Epidermal melanocyte (primary cell): Measurements from ENCODE around the gene UBA1.

Experiments
- DNase-seq: peaks from one replicate; pipeline ENCODE4 v3.0.0; 2011; ENCODE audit warnings: low spot score; ENCODE audit not compliant: insufficient read length

UBA1 gene

DNA sequence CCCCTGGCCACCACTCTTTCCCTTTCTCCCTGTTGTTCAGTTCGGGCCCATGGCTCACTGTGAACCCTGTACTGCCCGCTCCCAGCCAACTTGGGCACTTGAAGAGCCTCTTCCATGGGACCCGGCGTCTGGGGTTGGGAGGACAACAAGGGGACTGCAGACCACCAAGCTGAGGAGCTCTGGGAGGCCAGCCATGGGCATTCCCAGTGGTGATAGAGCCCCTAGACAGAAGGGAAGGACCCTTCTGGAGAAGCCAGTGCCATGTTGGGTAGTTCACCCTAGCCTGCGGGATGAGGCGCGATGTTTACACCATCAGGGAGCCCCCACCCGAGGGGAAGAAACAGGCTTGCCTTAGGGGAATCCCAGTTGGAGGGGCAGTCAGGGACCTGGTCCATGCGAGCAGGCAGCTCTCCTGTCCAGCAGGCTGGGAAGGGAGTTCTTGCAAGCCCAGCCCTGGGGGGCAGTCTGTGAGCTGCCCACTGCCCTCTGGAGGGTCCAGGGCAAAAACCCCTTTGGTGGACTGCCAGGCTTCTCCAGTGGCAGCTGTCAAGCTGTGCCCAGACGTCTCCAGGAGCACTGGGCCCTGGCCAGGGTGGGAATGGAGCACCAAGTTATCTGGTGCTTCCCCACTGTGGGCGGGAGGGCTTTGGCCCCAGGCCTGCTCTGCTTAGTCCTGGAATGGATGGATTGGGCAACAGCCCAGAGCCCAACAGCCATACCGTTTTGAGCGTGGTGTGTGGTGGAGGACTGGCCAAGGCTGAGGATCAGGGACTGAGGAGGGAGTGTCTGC, 23.7 kb upstream of the UBA1 start:
- DNase-seq, result no peak

DNA sequence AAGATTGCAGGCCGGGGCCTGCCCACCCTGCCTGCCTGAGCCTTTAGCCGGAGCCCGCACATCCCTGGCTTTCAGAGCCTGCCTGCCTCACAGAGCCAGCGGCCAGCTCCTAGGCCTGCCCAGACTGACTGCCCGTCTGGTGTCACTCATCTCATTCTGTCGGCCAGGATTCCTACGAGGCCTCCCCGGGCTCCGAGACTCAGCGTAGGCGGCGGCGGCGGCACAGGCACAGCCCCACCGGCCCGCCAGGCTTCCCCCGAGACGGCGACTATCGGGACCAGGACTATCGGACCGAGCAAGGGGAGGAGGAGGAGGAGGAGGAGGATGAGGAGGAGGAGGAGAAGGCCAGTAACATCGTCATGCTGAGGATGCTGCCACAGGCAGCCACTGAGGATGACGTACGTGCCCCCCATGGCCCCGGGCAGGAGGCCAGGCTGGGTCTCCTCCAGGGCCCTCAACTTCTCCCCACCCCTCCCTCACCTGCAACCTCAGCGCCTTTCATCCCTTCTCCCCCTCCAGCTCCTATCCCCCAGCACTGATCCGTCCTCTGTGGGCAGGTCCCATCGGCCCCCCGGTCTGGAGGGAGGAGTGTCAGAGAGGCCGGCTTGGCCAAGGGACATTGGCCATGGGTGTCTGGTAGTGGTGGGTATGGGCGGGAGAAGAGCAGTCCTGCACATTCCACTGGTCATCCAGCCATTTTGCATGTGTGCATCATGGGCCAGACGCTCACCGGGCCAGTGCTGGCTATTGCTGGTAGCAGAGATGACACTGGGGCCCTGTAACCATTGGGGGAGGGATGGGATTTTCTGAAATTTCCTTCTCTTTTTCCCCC, 22.6 kb upstream of the UBA1 start:
- no peak for DNase-seq

DNA sequence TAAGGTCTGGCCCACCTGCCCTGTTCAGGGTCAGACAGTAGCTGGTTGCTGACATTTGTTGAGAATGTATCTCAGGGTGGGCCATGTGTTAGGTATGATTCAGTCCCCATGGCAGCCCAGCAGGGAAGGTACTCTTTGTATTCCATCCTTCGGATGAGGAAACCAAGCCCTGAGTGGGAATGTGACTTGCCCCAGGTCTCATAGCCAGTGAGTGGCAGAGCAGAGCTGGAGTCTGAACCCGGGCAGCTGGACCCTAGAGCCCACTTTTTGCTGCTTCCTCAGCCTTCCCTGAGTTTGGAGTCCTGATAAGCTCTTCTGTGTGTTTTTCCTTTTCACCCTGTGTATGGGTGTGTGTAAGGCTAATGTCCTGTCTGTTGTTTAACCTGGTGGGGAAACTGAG, 21.6 kb upstream of the UBA1 start:
- no peak for DNase-seq

DNA sequence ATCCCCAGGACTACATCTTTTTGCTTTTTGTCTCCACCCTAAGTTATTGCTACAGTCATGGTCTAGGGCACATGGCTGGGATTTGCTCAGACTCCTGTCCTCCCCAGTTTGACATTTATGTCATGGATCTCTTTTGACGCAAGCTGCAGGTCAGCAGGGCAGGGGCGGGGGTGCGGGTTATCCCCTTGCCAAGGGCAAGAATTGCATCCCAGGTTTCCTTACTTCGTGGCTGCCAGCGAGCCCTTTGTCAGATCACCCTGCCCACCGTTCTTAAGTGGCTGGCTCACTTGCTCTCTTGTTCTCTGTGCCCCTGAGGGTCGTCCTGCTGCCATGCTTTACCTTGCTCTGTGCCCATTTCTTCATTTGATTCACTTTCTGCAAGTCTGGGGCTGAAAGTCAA, 21.1 kb upstream of the UBA1 start:
- DNase-seq, result no peak

DNA sequence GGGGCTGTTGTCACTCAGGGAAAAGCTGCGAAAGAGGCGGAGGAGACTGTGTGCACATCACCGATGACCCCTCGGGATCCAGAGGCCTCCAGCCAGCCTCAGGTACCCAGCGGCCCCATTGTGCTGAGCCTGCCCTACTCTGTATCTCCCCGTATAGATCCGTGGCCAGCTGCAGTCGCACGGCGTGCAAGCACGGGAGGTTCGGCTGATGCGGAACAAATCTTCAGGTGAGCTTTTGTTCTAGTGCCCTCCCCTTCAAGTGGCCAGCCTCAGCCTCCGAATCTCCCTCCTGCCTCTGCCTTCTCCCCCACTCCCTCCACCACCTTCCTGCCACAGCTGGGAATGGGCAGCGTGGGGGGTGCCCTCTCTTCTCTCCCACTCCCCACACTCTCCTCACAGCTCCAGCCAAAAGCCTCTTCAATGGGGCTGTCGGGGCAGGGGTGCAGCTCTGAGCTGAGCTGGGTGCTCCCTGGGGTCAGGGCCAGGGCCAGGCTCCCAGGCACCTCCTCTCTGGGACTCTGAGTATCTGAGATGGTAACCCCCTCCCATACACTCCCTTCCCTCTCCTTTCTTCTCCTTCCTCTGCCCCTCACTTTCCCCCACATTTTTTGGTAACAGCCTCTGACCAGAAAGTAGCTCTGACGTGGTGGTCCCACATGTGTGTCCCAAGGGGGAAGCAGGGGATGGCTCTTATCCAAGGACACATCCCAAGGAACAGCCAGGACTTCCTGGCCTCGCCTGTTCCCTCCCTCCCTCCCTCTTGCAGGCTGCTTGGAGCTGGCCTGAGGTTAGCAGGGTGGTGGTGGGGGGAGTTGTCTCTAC, 20.4 kb upstream of the UBA1 start:
- DNase-seq, result no peak

DNA sequence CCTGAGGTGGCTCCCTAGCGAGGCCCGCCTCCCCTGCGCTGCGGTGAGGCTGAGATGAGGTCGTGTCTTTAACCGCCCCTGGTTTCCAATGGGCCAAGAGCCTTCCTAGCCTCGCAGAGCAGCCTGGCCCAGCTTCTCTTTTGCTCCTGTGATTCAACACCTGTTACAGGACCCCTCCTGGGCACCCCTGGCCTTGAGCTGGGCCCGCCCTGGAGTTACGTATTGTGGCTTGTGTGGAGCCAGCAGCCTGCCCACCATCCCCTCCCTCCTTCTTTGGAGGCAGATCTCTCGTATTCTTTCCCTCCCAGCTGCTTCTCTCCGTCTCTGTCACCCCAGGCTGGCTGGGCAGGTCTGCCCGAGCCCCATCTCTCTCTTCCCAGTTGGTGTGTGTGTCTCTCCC, 19.3 kb upstream of the UBA1 start:
- no peak for DNase-seq

DNA sequence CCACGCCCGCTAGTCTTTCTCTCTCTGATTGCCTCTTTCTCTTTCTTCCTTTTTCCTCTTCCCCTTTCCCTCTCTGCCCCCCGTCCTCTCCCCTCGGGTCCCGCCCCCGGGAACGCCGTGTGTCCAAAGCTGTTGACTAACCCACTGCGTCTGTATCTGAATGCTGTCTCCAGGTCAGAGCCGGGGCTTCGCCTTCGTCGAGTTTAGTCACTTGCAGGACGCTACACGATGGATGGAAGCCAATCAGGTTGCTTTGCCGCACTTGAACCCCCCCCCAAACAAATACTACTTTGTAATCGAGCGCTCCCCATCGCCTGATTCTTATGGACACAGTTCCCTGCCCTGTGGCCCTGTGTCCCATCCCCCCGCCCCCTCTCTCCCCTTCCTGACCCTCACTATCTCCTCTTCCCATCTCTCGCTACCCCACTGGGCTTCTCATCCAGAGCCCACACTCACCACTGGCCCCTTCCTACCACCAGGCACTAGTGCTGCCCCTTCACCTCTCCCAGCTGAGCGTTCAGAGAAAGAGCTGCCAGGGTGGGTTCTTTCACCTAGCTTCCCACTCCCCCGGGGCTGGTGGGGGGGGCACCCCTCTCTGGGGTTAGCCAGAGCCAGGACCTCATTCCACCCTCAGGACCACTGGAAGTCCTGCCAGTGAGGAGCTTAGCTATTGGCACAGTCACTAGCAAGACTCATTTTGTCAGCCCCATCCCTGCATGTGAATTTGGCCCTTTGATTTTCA, 18.6 kb upstream of the UBA1 start:
- no peak for DNase-seq

DNA sequence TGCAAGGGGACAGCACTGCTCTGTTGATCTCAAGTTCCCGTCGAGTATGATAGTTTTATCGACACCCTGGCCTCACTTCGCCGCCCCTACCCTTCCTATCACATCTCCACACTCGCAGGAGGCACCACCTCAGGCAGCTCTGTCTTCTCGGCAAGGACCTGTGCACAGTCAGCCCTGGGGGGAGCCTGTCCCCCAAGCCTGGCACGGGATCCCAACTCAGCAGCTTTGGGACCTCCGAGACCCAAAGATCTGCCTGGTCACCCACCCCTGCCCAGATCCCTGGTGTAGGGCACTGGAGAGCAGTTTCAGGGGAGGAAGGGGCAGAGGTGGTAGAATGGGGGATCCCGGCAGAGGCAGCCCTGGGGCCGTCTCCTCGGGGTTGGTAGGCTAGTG, 18.0 kb upstream of the UBA1 start:
- DNase-seq, result no peak

DNA sequence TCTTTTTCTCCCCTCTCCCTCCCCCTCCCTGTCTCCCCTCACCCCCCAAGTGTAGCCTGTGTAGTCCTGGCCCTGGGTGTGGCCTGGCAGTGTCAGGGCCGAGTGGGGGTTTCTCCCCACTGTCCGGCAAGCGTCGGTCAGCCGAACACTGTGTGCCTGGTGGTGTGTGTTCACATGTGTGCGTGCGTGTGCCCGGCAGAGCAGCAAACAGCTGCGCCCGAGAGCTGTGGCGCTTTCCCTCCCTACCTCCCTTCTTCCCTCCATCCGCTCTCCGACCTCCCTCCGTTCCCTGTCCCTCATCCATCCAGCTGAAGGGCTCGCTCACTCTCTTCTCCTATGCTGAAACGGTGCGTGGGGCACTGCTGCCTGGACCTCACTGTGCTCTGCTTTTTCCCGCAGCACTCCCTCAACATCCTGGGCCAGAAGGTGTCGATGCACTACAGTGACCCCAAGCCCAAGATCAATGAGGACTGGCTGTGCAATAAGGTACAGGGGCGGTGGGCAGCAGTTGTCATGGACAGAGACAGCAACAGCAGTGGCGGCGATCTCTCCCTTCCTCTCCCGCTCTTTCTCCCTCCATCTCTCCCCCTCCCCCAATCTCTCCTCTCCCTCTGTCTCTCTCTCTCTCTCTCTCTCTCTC, 17.4 kb upstream of the UBA1 start:
- no peak for DNase-seq

DNA sequence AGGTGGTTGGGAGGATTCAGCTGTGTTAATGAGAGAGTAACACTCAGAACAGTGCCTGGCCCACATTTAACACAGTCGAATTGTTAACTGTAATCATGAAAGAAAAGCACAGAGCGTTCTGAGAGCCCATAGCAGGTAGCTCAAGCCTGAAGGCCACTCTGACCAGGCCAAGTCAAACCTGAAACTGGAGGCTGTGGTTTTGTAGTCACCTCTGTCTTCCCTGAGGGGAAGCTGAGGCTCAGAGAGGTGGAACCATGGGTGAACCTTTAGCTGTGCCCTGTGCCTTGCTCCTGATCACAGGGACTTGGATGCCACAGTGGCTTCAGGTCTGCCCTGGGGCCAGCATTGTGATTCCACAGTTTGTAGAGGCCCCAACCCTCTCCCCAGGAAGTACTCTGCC, 16.6 kb upstream of the UBA1 start:
- no peak for DNase-seq

DNA sequence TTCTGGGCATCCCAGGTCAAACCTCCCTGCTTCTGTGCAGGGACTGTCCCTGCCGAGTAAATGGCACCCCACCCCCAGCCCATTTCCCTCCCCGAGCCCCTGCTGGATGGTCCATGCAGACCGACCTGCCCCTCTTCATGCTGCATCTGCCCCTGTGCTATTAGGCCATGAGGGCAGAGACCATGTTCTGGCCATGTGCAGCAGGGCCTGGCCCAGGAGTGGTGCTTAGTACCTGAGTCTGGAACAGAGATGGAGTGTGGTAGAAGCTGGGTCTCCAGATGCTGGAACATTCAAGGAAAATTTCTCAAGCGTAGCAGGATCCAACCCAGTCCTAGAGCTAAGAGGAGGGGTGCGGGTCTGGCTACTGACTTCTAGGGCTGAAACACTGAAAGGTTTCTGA, 15.3 kb upstream of the UBA1 start:
- DNase-seq, result no peak

DNA sequence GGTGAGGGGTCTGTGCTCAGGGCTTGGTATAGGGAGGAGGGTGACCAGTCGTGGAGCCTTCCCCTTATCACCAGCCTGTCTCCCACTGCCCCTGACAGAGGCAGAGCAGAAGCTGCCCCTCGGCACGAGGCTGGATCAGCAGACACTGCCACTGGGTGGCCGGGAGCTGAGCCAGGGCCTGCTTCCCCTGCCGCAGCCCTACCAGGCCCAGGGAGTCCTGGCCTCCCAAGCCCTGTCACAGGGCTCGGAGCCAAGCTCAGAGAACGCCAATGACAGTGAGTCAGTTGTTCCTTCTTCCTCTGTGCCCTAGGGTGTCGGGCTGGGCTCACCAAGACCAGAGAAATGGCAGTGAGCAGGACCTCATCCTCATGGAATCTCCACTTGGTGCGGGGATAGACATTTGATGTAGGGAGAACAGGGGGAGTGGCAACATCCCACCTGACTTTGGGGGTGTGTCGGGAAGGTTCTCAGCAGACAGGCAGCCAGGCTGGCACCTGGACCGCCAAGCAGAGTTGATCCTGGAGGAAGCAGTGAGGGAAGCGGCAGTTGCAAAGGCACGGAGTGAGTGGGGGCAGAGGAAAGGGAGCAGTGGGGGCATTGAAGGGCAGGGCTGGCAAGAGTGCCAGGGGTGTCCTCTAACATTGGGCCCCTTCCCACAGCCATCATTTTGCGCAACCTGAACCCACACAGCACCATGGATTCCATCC, 14.3 kb upstream of the UBA1 start:
- DNase-seq, result peak; percentile 22

DNA sequence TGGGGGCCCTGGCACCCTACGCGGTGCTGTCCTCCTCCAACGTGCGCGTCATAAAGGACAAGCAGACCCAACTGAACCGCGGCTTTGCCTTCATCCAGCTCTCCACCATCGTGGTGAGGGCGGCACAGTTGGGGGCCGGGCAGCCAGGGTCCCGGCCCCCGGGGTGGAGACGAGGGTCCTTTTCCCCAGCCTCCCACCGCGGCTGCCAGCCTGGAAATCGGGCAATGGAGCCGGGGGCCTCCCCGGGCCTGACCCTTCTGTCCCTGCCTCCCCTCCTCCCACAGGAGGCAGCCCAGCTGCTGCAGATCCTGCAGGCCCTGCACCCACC, 13.7 kb upstream of the UBA1 start:
- no peak for DNase-seq

DNA sequence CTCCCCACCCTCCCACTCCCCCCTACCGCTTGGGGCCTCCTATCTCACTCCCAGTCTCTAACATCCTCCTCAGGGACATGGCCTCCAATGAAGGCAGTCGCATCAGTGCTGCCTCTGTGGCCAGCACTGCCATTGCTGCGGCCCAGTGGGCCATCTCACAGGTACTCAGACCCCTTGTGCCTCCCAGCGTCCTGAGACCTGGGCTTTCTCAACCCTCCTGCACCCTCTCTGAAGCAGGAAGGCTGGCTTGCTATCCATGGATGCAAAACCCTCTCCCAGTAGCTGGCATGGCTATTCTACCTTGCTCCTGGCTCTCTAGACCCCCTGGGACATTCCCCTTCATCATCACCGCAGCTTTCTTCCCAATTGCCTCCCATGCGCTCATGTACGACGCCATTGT, 13.3 kb upstream of the UBA1 start:
- DNase-seq, result no peak

DNA sequence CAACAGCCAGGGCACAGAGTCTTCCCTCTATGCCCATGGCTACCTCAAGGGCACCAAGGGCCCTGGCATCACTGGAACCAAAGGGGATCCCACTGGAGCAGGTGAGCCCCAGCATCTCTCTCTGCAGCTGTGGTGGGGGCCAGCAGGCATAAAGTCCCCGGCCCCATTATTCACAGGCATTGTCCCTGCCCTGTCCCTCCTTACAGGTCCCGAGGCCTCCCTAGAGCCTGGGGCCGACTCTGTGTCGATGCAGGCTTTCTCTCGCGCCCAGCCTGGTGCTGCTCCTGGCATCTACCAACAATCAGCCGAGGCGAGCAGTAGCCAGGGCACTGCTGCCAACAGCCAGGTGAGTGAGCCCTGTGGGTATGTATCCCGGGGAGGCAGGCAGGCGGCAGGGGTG, 12.3 kb upstream of the UBA1 start:
- DNase-seq, result no peak

DNA sequence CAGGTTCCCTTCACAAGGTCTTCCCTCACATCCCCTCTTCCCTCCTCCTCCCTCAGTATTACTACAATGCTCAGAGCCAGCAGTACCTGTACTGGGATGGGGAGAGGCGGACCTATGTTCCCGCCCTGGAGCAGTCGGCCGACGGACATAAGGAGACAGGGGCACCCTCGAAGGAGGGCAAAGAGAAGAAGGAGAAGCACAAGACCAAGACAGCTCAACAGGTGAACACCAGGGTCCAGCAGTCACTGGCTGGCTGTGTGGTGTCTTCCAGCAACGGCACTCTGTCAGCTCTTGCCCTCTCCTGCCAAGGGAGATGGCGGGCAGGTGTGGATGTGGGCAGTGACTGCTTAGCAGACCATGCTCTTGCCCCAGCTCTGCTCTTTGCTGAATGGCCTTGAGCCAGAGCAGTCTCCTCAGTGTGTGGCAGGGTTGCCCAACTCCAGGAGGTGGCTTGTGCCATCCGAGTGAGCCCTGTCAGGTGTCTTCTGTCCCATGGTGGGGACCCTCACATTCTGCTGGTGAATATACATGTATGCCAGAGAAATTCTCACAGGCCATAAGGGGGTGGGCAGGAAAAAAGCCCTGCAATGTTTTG, 11.4 kb upstream of the UBA1 start:
- DNase-seq, result no peak

DNA sequence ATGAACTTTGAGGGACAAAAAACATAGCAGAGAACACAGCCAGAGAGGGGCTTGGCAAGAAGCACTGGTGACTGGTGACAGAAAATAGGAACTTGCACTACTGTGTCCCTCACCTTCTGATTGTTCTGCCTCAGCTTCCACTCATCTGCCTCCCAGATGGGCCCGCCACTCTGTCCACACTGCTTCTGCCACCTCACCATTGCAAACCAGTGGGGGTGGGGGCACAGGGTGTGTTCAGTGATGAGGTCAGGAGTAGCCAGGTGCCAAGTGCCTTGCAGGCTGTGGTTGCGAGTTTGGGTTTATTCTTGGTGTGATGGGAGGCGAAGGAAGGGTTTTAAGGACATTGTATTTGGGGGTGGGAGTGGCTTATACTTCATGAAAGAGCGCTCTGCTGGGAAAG, 9.1 kb upstream of the UBA1 start:
- no peak for DNase-seq

DNA sequence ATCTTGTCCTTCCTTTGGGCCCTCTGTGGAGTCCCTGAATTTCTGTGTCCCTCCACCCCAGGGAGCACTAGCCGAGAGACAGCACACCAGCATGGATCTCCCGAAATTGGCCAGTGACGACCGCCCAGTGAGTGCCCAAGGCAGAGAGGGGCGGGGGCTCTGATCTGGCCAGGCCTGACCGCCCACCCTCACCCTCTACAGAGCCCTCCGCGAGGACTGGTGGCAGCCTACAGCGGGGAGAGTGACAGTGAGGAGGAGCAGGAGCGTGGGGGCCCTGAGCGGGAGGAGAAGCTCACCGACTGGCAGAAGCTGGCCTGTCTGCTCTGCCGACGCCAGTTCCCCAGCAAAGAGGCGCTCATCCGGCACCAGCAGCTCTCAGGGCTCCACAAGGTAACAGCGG, 8.4 kb upstream of the UBA1 start:
- no peak for DNase-seq

DNA sequence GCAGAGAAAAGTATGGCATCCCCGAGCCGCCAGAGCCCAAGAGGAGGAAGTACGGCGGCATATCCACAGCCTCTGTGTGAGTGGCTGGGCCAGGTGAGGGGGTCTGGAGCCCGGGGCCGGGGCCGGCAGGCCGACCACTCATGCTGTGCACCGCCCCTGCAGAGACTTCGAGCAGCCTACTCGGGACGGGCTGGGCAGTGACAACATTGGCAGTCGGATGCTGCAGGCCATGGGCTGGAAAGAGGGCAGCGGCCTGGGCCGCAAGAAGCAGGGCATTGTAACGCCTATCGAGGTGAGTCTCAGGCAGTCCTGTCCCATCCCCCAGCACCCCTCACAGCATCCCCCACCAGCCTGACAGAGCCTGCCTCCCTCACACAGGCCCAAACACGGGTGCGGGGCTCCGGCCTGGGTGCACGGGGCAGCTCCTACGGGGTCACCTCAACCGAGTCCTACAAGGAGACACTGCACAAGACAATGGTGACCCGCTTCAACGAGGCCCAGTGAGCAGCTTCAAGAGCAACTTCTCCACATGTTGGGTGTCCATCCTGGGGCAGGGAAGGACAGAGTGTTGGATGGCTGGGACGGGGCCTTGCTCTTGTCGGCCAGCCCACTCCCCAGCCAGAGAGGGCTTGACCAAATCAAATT, 7.4 kb upstream of the UBA1 start:
- DNase-seq, result no peak
